SU-DHL-6 (cell line): ENCODE results near the gene GOSR2.

Experiments
- CTCF ChIP-seq: fragments of 200-600 bp; sonication (generic); IDR thresholded peaks from one replicate; pipeline ENCODE4 v1.5.1; 2017; ENCODE audit warnings: antibody characterized with exemption, mild to moderate bottlenecking, low read length, moderate library complexity; ENCODE audit not compliant: insufficient read depth, poor library complexity, severe bottlenecking
- EZH2phosphoT487 ChIP-seq: fragments of 200-600 bp; sonication (generic), shearing (Covaris generic); conservative IDR thresholded peaks from 2 replicates; pipeline ENCODE4 v1.6.1; 2018; ENCODE audit warnings: mild to moderate bottlenecking, antibody characterized with exemption, low read length, moderate library complexity, mixed read lengths

- TF ChIP-seq CTCF, result no peak
- no peak for TF ChIP-seq EZH2phosphoT487
These were observed 30.7 kb upstream of the GOSR2 start for GRCh38 chr17:46892192-46892703.
